Left lung (tissue), 10 donors: ENCODE results near the gene GATA6. TPM values are rescaled to one million over a fixed set of nuclear protein-coding genes. Genes with fewer than 3 reads are reported as not detected.

Source experiments
- ATAC-seq: fragments of 200-7000 bp; cut with Tn5 transposase; one replicate; pipeline ENCODE4 v1.9.1; 2020; ENCODE audit warnings: moderate library complexity
- DNase-seq, 4 donors: peaks; one replicate each; pipeline ENCODE4 v3.0.0-alpha.2; 2013 to 2020
- H3K27ac ChIP-seq, 2 donors: fragments of 200-600 bp; sonication (generic) in 1 of 2; one replicate each; pipeline versions ENCODE4 v1.5.0 to v1.8.0; 2020 to 2021
- H3K27me3 ChIP-seq, 2 donors: fragments of 200-600 bp; sonication (generic) in 1 of 2; one replicate each; pipeline versions ENCODE4 v1.5.0 to v1.8.0; 2020 to 2021
- H3K36me3 ChIP-seq, 2 donors: fragments of 200-600 bp; sonication (generic) in 1 of 2; one replicate each; pipeline versions ENCODE4 v1.5.0 to v1.8.0; 2020 to 2021
- H3K4me1 ChIP-seq, 2 donors: fragments of 200-600 bp; one replicate each; pipeline ENCODE4 v1.8.0; 2021
- H3K4me3 ChIP-seq, 2 donors: fragments of 200-600 bp; sonication (generic) in 1 of 2; one replicate each; pipeline versions ENCODE4 v1.5.0 to v1.8.0; 2020 to 2021; ENCODE audit warnings: mild to moderate bottlenecking in 1 of 2
- H3K9me3 ChIP-seq, 2 donors: fragments of 200-600 bp; sonication (generic) in 1 of 2; one replicate each; pipeline versions ENCODE4 v1.5.0 to v1.8.0; 2020 to 2021
- intact Hi-C, 2 donors: fragments of 100-400 bp; cut with DNase I; formaldehyde crosslinking; loops; one replicate each; pipeline versions ENCODE4 v1.11.2 to v1.14.2; 2022
- polyA plus RNA-seq, 6 donors: library from polyadenylated mRNA; unstranded; fragments of 120-200 nt; gene quantifications; one replicate each; pipeline ENCODE4 v1.2.1, GENCODE V29; 2013; ENCODE audit not compliant: insufficient read length in 6 of 6
- total RNA-seq, 2 donors: library from RNA; stranded (reverse); fragmentation: NEBNext Ultra II Directional; extraction: Animal tissue kit (Norgen Biotek cat#: 25700); gene quantifications; one replicate each; pipeline ENCODE4 v1.2.1, GENCODE V29; 2021
- TF ChIP-seq, protein P1 (sequence below), 2 donors: fragments of 200-600 bp; sonication (generic) in 1 of 2; IDR thresholded peaks; one replicate each; pipeline versions ENCODE4 v1.5.0 to v1.8.0; 2021; ENCODE audit warnings: antibody characterized with exemption in 2 of 2
- donor health status: DM: no; HTN: yes; CAD: no.
- donor health status: DM: no; HTN: no; CAD: no.

The GATA6 gene
- total and polyA plus RNA-seq, 8 donors, result 20.6 to 71.3 (median 56.8) TPM

GRCh38 chr18:22132258-22132657 lies 37.1 kb upstream of the GATA6 start:
- intact Hi-C loops, result no loop called here
- H3K4me3 ChIP-seq, result no peak overlapping the region
- H3K9me3 ChIP-seq, result no peaks in the 10 kb centered on the region
- no peak overlapping the region for H3K27ac ChIP-seq
- no peaks in the 10 kb centered on the region for H3K36me3 ChIP-seq
- DNase-seq (no peak), ATAC-seq (no peak)
- TF ChIP-seq, protein P1, sequence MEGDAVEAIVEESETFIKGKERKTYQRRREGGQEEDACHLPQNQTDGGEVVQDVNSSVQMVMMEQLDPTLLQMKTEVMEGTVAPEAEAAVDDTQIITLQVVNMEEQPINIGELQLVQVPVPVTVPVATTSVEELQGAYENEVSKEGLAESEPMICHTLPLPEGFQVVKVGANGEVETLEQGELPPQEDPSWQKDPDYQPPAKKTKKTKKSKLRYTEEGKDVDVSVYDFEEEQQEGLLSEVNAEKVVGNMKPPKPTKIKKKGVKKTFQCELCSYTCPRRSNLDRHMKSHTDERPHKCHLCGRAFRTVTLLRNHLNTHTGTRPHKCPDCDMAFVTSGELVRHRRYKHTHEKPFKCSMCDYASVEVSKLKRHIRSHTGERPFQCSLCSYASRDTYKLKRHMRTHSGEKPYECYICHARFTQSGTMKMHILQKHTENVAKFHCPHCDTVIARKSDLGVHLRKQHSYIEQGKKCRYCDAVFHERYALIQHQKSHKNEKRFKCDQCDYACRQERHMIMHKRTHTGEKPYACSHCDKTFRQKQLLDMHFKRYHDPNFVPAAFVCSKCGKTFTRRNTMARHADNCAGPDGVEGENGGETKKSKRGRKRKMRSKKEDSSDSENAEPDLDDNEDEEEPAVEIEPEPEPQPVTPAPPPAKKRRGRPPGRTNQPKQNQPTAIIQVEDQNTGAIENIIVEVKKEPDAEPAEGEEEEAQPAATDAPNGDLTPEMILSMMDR (IDR thresholded peaks at IDR 0.05), result no peak
- H3K4me1 ChIP-seq, result no peaks in the 10 kb centered on the region
- H3K27me3 ChIP-seq, result no peaks in the 10 kb centered on the region

- TF ChIP-seq, protein P1 (IDR thresholded peaks at IDR 0.05), result no peak
- no peaks in the 10 kb centered on the region for H3K9me3 ChIP-seq
- no peak for ATAC-seq
These were observed 36.6 kb upstream of the GATA6 start for GRCh38 chr18:22132763-22133162.

GRCh38 chr18:22136395-22136794 lies 33.0 kb upstream of the GATA6 start:
- TF ChIP-seq, protein P1 (IDR thresholded peaks at IDR 0.05), result no peak
- ATAC-seq (no peak), DNase-seq (no peak)
- Histone ChIP-seq H3K27me3 (no peaks in the 10 kb centered on the region), H3K4me3 (no peak overlapping the region), H3K9me3 (no peaks in the 10 kb centered on the region), H3K4me1 (no peaks in the 10 kb centered on the region), H3K27ac (no peak overlapping the region), H3K36me3 (no peaks in the 10 kb centered on the region)
- intact Hi-C loops, result no loop called here

More at GRCh38 chr18:22132763-22133162, 36.6 kb upstream of the GATA6 start:
- no peak overlapping the region for H3K4me3 ChIP-seq
- no peaks in the 10 kb centered on the region for H3K4me1 ChIP-seq
- no peak overlapping the region for H3K27ac ChIP-seq
- intact Hi-C loops, result no loop called here
- no peaks in the 10 kb centered on the region for H3K27me3 ChIP-seq
- no peaks in the 10 kb centered on the region for H3K36me3 ChIP-seq
- DNase-seq, result no peak

- intact Hi-C loops, result no loop called here
- no peak for DNase-seq
These were observed 28.2 kb upstream of the GATA6 start for GRCh38 chr18:22141211-22141610.

GRCh38 chr18:22143347-22144340 lies 25.7 kb upstream of the GATA6 start:
- no peaks in the 10 kb centered on the region for H3K4me1 ChIP-seq
- no peak for DNase-seq
- intact Hi-C loops, result no loop called here
- no peaks in the 10 kb centered on the region for H3K27me3 ChIP-seq
- TF ChIP-seq, protein P1 (IDR thresholded peaks at IDR 0.05), result no peak
- no peak for ATAC-seq
- H3K36me3 ChIP-seq, result no peaks in the 10 kb centered on the region
- H3K4me3 ChIP-seq, result no peak overlapping the region
- no peak overlapping the region for H3K27ac ChIP-seq
- no peaks in the 10 kb centered on the region for H3K9me3 ChIP-seq

More at GRCh38 chr18:22141211-22141610, 28.2 kb upstream of the GATA6 start:
- Histone ChIP-seq H3K4me3 (no peak overlapping the region), H3K9me3 (no peaks in the 10 kb centered on the region), H3K27ac (no peak overlapping the region), H3K27me3 (no peaks in the 10 kb centered on the region), H3K36me3 (no peaks in the 10 kb centered on the region), H3K4me1 (no peaks in the 10 kb centered on the region)
- no peak for ATAC-seq
- TF ChIP-seq, protein P1 (IDR thresholded peaks at IDR 0.05), result no peak
